IMR-90 (cell line): ENCODE data around the gene ARHGDIA. TPM values are rescaled to one million over a fixed set of nuclear protein-coding genes. Genes with fewer than 3 reads are reported as not detected.
A peak's percentile ranks its signal among the peaks of the same experiment; 100 is the strongest.

Source experiments
- ATAC-seq: fragments of 200-7000 bp; cut with Tn5 transposase; 2 replicates; pipeline ENCODE4 v1.9.1; 2020; ENCODE audit warnings: low read depth, mild to moderate bottlenecking, moderate library complexity
- BruUV-seq: library from RNA; stranded (reverse); fragments of 400-500 nt; replicated peaks from 2 replicates; lab custom pipeline; 2021; lab: Mats Ljungman, UMichigan
- CTCF ChIA-PET: fragments of 300-600 bp; formaldehyde crosslinking; extraction: SDS; loops from one replicate; lab custom pipeline; 2021; ENCODE audit warnings: antibody characterized with exemption; lab: Yijun Ruan, JAX
- POLR2A ChIA-PET: fragments of 300-600 bp; sonication (Branson Sonifier 250); formaldehyde crosslinking; loops from one replicate; lab custom pipeline; 2022; ENCODE audit warnings: antibody characterized with exemption; ENCODE audit not compliant: unreplicated experiment; lab: Charles Lee
- DNase-seq: peaks from one replicate; pipeline ENCODE4 v3.0.0; 2013
- H2AFZ ChIP-seq: replicated peaks from 2 replicates; pipeline ENCODE3; 2013; ENCODE audit warnings: low read length, mild to moderate bottlenecking; ENCODE audit not compliant: poor library complexity
- H2AK5ac ChIP-seq: 2 replicates; pipeline ENCODE4 v1.6.1; 2013; ENCODE audit warnings: low read depth, low read length, inconsistent platforms
- H2AK9ac ChIP-seq: replicated peaks from 2 replicates; pipeline ENCODE3; 2013; ENCODE audit warnings: mild to moderate bottlenecking, low read depth, low read length, moderate library complexity; ENCODE audit not compliant: poor library complexity
- H2BK120ac ChIP-seq: 2 replicates; pipeline ENCODE4 v1.6.1; 2013; ENCODE audit warnings: low read depth, low read length, inconsistent platforms
- H2BK15ac ChIP-seq: 3 replicates; pipeline ENCODE4 v1.6.1; 2013; ENCODE audit warnings: low read depth, low read length, inconsistent platforms
- H2BK20ac ChIP-seq: 2 replicates; pipeline ENCODE4 v1.6.1; 2013; ENCODE audit warnings: low read depth, mild to moderate bottlenecking, inconsistent platforms, low read length, moderate library complexity
- H2BK5ac ChIP-seq: 2 replicates; pipeline ENCODE4 v1.6.1; 2013; ENCODE audit warnings: mild to moderate bottlenecking, low read depth, low read length, inconsistent platforms; ENCODE audit not compliant: poor library complexity, severe bottlenecking
- H3K14ac ChIP-seq: replicated peaks from 2 replicates; pipeline ENCODE4 v1.6.1; 2013; ENCODE audit warnings: low read depth, low read length, inconsistent platforms
- H3K18ac ChIP-seq: 2 replicates; pipeline ENCODE4 v1.6.1; 2013; ENCODE audit warnings: low read depth, low read length, control low read depth
- H3K23ac ChIP-seq: 2 replicates; pipeline ENCODE4 v1.6.1; 2013; ENCODE audit warnings: low read depth, low read length, inconsistent platforms
- H3K27ac ChIP-seq: 2 replicates; pipeline ENCODE4 v1.5.1; 2013; ENCODE audit warnings: mild to moderate bottlenecking, control low read depth, low read length; ENCODE audit not compliant: insufficient read depth
- H3K27me3 ChIP-seq: 2 replicates; pipeline ENCODE4 v1.6.1; 2013; ENCODE audit warnings: low read length; ENCODE audit not compliant: control insufficient read depth, insufficient read depth
- H3K36me3 ChIP-seq: 2 replicates; pipeline ENCODE4 v1.6.1; 2013; ENCODE audit warnings: low read length, mixed read lengths; ENCODE audit not compliant: control insufficient read depth, insufficient read depth
- H3K4ac ChIP-seq: 2 replicates; pipeline ENCODE4 v1.6.1; 2013; ENCODE audit warnings: low read depth, low read length, inconsistent platforms
- H3K4me1 ChIP-seq: 2 replicates; pipeline ENCODE4 v1.6.1; 2013; ENCODE audit warnings: low read length, mixed read lengths; ENCODE audit not compliant: control insufficient read depth, insufficient read depth
- H3K4me2 ChIP-seq: 2 replicates; pipeline ENCODE4 v1.6.1; 2013; ENCODE audit warnings: low read depth, mild to moderate bottlenecking, control low read depth, low read length, moderate library complexity
- H3K4me3 ChIP-seq: 2 replicates; pipeline ENCODE4 v1.5.1; 2013; ENCODE audit warnings: low read depth, mild to moderate bottlenecking, control low read depth, low read length, moderate library complexity; ENCODE audit not compliant: insufficient read depth
- H3K56ac ChIP-seq: 2 replicates; pipeline ENCODE4 v1.6.1; 2013; ENCODE audit warnings: low read length, inconsistent platforms; ENCODE audit not compliant: insufficient read depth; ENCODE audit errors: extremely low read depth
- H3K79me1 ChIP-seq, 2 experiments: 2 replicates each; pipeline ENCODE4 v1.6.1; 2013; ENCODE audit warnings: low read length in 2 of 2, inconsistent platforms in 1 of 2, low read depth in 1 of 2
- H3K9ac ChIP-seq: 2 replicates; pipeline ENCODE4 v1.6.1; 2013; ENCODE audit warnings: low read depth, low read length, control low read depth
- H3K9me1 ChIP-seq: 2 replicates; pipeline ENCODE4 v1.6.1; 2013; ENCODE audit warnings: low read length, inconsistent platforms; ENCODE audit not compliant: insufficient read depth
- H3K9me3 ChIP-seq: 2 replicates; pipeline ENCODE4 v1.6.1; 2013; ENCODE audit warnings: low read length; ENCODE audit not compliant: control insufficient read depth, insufficient read depth
- H4K20me1 ChIP-seq: 2 replicates; pipeline ENCODE4 v1.6.1; 2013; ENCODE audit warnings: low read length, inconsistent platforms; ENCODE audit not compliant: insufficient read depth
- H4K5ac ChIP-seq: 2 replicates; pipeline ENCODE4 v1.6.1; 2013; ENCODE audit warnings: mild to moderate bottlenecking, low read depth, low read length, control low read depth
- H4K8ac ChIP-seq, 2 experiments: 2 replicates each; pipeline ENCODE4 v1.6.1; 2013; ENCODE audit warnings: low read depth in 2 of 2, low read length in 2 of 2, control low read depth in 1 of 2, inconsistent platforms in 1 of 2
- H4K91ac ChIP-seq: 2 replicates; pipeline ENCODE4 v1.6.1; 2013; ENCODE audit warnings: low read depth, low read length, inconsistent platforms; ENCODE audit not compliant: insufficient read depth
- BHLHE40 ChIP-seq: fragments of 150-350 bp; IDR thresholded peaks from 2 replicates; pipeline ENCODE4 v1.6.1; 2016; ENCODE audit warnings: mild to moderate bottlenecking, low read depth, low read length
- CEBPB ChIP-seq: IDR thresholded peaks from 2 replicates; pipeline ENCODE4 v1.6.1; 2012; ENCODE audit warnings: low read depth, low read length, improper control_type of control experiment
- CHD1 ChIP-seq: IDR thresholded peaks from 2 replicates; pipeline ENCODE4 v1.6.1; 2012; ENCODE audit warnings: low read depth, low read length, improper control_type of control experiment
- CTCF ChIP-seq: conservative IDR thresholded peaks from 2 replicates; pipeline ENCODE4 v1.5.1; 2012; ENCODE audit warnings: mild to moderate bottlenecking, low read depth, low read length, improper control_type of control experiment
- ELK1 ChIP-seq: fragments of 150-350 bp; IDR thresholded peaks from 2 replicates; pipeline ENCODE4 v1.6.1; 2016; ENCODE audit warnings: low read depth, mild to moderate bottlenecking, low read length, moderate library complexity, borderline replicate concordance
- FOS ChIP-seq: fragments of 150-350 bp; IDR thresholded peaks from 2 replicates; pipeline ENCODE4 v1.6.1; 2016; ENCODE audit warnings: low read depth, low read length
- MAFK ChIP-seq: IDR thresholded peaks from 2 replicates; pipeline ENCODE4 v1.6.1; 2012; ENCODE audit warnings: low read depth, low read length, improper control_type of control experiment
- MAZ ChIP-seq: IDR thresholded peaks from 2 replicates; pipeline ENCODE4 v1.6.1; 2012; ENCODE audit warnings: low read depth, mild to moderate bottlenecking, low read length, improper control_type of control experiment, moderate library complexity, borderline replicate concordance
- MXI1 ChIP-seq: IDR thresholded peaks from 2 replicates; pipeline ENCODE4 v1.6.1; 2012; ENCODE audit warnings: low read depth, mild to moderate bottlenecking, low read length, moderate library complexity, borderline replicate concordance
- NFE2L2 ChIP-seq: fragments of 150-350 bp; IDR thresholded peaks from 2 replicates; pipeline ENCODE4 v1.6.1; 2016; ENCODE audit warnings: low read depth, mild to moderate bottlenecking, low read length
- POLR2A ChIP-seq: IDR thresholded peaks from 2 replicates; pipeline ENCODE4 v1.6.1; 2012; ENCODE audit warnings: mild to moderate bottlenecking, low read depth, low read length
- RAD21 ChIP-seq: IDR thresholded peaks from 2 replicates; pipeline ENCODE4 v1.6.1; 2012; ENCODE audit warnings: low read length, improper control_type of control experiment
- RFX5 ChIP-seq: IDR thresholded peaks from 2 replicates; pipeline ENCODE4 v1.8.0; 2012; ENCODE audit warnings: low read depth, mild to moderate bottlenecking, low read length, moderate library complexity
- SMC3 ChIP-seq: fragments of 150-350 bp; IDR thresholded peaks from 2 replicates; pipeline ENCODE4 v1.6.1; 2016; ENCODE audit warnings: low read depth, mild to moderate bottlenecking, antibody characterized with exemption, low read length, moderate library complexity
- USF2 ChIP-seq: fragments of 150-350 bp; IDR thresholded peaks from 2 replicates; pipeline ENCODE4 v1.6.1; 2017; ENCODE audit warnings: mild to moderate bottlenecking, antibody characterized with exemption, low read length, low read depth
- WGBS, 2 experiments: methylation state at CpG; one replicate each; pipeline versions ENCODE4 v1.1.5 to v1.1.7; 2013; ENCODE audit warnings: missing lambda C conversion rate in 2 of 2; ENCODE audit not compliant: insufficient read length in 1 of 2; ENCODE audit errors: extremely low coverage in 2 of 2; 5-methylcytosine and 5-hydroxymethylcytosine counted together
- dilution Hi-C: fragments of 300-500 bp; cut with HindIII; formaldehyde crosslinking; loops from one replicate; pipeline ENCODE4 v1.14.3; 2018; ENCODE audit warnings: low sequenced_read_pairs; ENCODE audit not compliant: unreplicated experiment
- in situ Hi-C: fragments of 300-500 bp; cut with MboI; formaldehyde crosslinking; loops from 3 replicates; pipeline ENCODE4 v1.14.3; 2019; ENCODE audit warnings: low sequenced_read_pairs, inconsistent platforms, mixed read lengths
- intact Hi-C: fragments of 100-400 bp; cut with micrococcal nuclease; formaldehyde crosslinking; loops from 2 replicates; pipeline ENCODE4 v1.10.0; 2022
- polyA plus RNA-seq, 3 experiments: library from polyadenylated mRNA; depleted of rRNA; stranded (reverse); fragments of >200 nt; gene quantifications; 2 replicates each; pipeline ENCODE4 v1.2.3, GENCODE V29; 2012; ENCODE audit warnings: low replicate concordance in 1 of 3
- total RNA-seq: library from RNA; depleted of rRNA; stranded (reverse); fragments of >200 nt; gene quantifications from 2 replicates; pipeline ENCODE4 v1.2.3, GENCODE V29; 2012

The ARHGDIA gene
- total and polyA plus RNA-seq, 2 of the 4 experiments (the other 2 are of a cell fraction), result 62.7 to 362 TPM

GRCh38 chr17:81854974-81855774, 16.0 kb downstream of the ARHGDIA start:
- Histone ChIP-seq H3K27ac (no peak overlapping the region), H4K5ac (no peak overlapping the region), H2BK20ac (no peak overlapping the region), H3K27me3 (no peaks in the 10 kb centered on the region), H3K23ac (no peak overlapping the region), H3K9ac (no peak overlapping the region), H2BK5ac (no peak overlapping the region), H3K56ac (no peak overlapping the region), H4K8ac (no peak overlapping the region), H4K91ac (no peak overlapping the region), H3K9me3 (no peaks in the 10 kb centered on the region), H3K9me1 (peaks cover 16% of the 10 kb centered on the region), H2BK120ac (no peak overlapping the region), H2AK5ac (no peak overlapping the region), H3K4me1 (peaks cover 16% of the 10 kb centered on the region), H3K4ac (no peak overlapping the region), H2AK9ac (peak overlapping the region; percentile 5), H3K4me2 (no peak overlapping the region), H3K18ac (no peak overlapping the region), H3K4me3 (no peak overlapping the region), H3K36me3 (peaks cover 65% of the 10 kb centered on the region), H3K79me1 (peaks cover 9 to 76% of the 10 kb centered on the region in 2 experiments), H4K20me1 (peaks cover 75% of the 10 kb centered on the region), H2AFZ (no peak overlapping the region), H2BK15ac (no peak overlapping the region), H3K14ac (no peak overlapping the region)
- dilution Hi-C loops, result no loop called here
- intact Hi-C loops, result no loop called here
- no TSS peak for BruUV-seq
- DNase-seq (no peak), ATAC-seq (no peak)
- in situ Hi-C loops, result no loop called here
- CTCF ChIA-PET, result interaction anchor here (0.7 to 1.2 kb wide), 2 partner anchors 14 to 33 kb away, joined by 3 read pairs; no protein-coding TSS in a partner anchor
- 93% methylated on average over 15 of the region's 29 CpGs; no CpG with 5 or more reads in 1 of the 2 experiments for WGBS, 2 experiments
- POLR2A ChIA-PET, result interaction anchor here (0.5 to 0.8 kb wide), 3 partner anchors 10 to 243 kb away, joined by 3 to 4 read pairs (median 3); partner anchors contain the start of gene FASN
- no peak for TF ChIP-seq NFE2L2
- TF ChIP-seq MAFK, result no peak
- TF ChIP-seq FOS, result no peak
- TF ChIP-seq SMC3, result no peak
- no peak for TF ChIP-seq RFX5
- no peak for TF ChIP-seq CHD1
- no peak for TF ChIP-seq BHLHE40
- no peak for TF ChIP-seq USF2
- no peak for TF ChIP-seq CEBPB
- no peak for TF ChIP-seq MAZ
- no peak for TF ChIP-seq MXI1
- TF ChIP-seq POLR2A, result no peak
- no peak for TF ChIP-seq RAD21
- no peak for TF ChIP-seq CTCF
- TF ChIP-seq ELK1, result no peak
